ENCODE results near the gene PI4KB.

GRCh38 chr1:151325646-151326429 lies 1.4 kb downstream of the PI4KB start:
- TF ChIP-seq, protein P1, sequence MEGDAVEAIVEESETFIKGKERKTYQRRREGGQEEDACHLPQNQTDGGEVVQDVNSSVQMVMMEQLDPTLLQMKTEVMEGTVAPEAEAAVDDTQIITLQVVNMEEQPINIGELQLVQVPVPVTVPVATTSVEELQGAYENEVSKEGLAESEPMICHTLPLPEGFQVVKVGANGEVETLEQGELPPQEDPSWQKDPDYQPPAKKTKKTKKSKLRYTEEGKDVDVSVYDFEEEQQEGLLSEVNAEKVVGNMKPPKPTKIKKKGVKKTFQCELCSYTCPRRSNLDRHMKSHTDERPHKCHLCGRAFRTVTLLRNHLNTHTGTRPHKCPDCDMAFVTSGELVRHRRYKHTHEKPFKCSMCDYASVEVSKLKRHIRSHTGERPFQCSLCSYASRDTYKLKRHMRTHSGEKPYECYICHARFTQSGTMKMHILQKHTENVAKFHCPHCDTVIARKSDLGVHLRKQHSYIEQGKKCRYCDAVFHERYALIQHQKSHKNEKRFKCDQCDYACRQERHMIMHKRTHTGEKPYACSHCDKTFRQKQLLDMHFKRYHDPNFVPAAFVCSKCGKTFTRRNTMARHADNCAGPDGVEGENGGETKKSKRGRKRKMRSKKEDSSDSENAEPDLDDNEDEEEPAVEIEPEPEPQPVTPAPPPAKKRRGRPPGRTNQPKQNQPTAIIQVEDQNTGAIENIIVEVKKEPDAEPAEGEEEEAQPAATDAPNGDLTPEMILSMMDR (conservative IDR thresholded peaks at IDR 0.05; ENCODE audit: low read depth, low read length), result no peak
- TF ChIP-seq EZH2 (IDR thresholded peaks at IDR 0.05; ENCODE audit: borderline replicate concordance, low read depth, low read length, poor library complexity, severe bottlenecking), result no peak
